ENCODE measurements around the gene EDC3. TPM values are rescaled to one million over a fixed set of nuclear protein-coding genes. Genes with fewer than 3 reads are reported as not detected.
A peak's percentile ranks its signal among the peaks of the same experiment; 100 is the strongest.

The EDC3 gene
- total and polyA plus RNA-seq, 9 of the 15 experiments (the other 6 are each of a cell fraction or from before 2014, with no cell fraction given): 11.7 to 63.9 (median 32.8) TPM

- peaks cover 51% of the 10 kb centered on the region for H3K79me2 ChIP-seq (ENCODE audit: control insufficient read depth, insufficient read depth, low read length)
- peaks cover 15 to 24% of the 10 kb centered on the region in 2 experiments; a peak in 4 of 5 replicates for H3K4me1 ChIP-seq (replicated peaks in 1 of 2; ENCODE audit: control insufficient read depth in 2 of 2, insufficient read depth in 2 of 2, low read length in 2 of 2)
- ChIA-PET POLR2A (interaction anchor here (0.7 to 0.9 kb wide), 2 partner anchors 27 to 75 kb away, joined by 3 to 4 read pairs; no protein-coding TSS in a partner anchor), CTCF (ENCODE audit: low intra/inter-chr PET ratio) (no interaction called here)
- H3K9me1 ChIP-seq (ENCODE audit: control insufficient read depth, insufficient read depth, low read length): peaks cover 17% of the 10 kb centered on the region
- 96% methylated on average over 11 of the region's 16 CpGs for WGBS (ENCODE audit: insufficient coverage, low coverage, missing lambda C conversion rate)
- no peak overlapping the region for H2AFZ ChIP-seq (ENCODE audit: low read depth, low read length)
- TF ChIP-seq MAFK (IDR thresholded peaks at IDR 0.05; ENCODE audit: low read length) (no peak), LCOR (CRISPR knock-in tag; IDR thresholded peaks at IDR 0.05) (no peak), SOX6 (IDR thresholded peaks at IDR 0.05) (no peak), RBFOX2 (IDR thresholded peaks at IDR 0.05; ENCODE audit: low read depth, low read length) (peak; percentile 48), POLR3A (IDR thresholded peaks at IDR 0.05; ENCODE audit: borderline replicate concordance, extremely low read depth, insufficient read depth, insufficient read length) (no peak), POLR2G (IDR thresholded peaks at IDR 0.05; ENCODE audit: low read depth, low read length) (0 out of 2 replicates have a peak, but pooled peaks have one; percentile 50), SUPT5H (IDR thresholded peaks at IDR 0.05) (no peak), ZNF449 (CRISPR knock-in tag; IDR thresholded peaks at IDR 0.05) (no peak), MCM2 (IDR thresholded peaks at IDR 0.05; ENCODE audit: low read depth) (no peak), RREB1 (CRISPR knock-in tag; IDR thresholded peaks at IDR 0.05) (no peak)
- in situ Hi-C loops (cut with MboI) (loop anchor here (5.0 kb wide), 2 partner anchors 169 to 234 kb away; no protein-coding TSS in a partner anchor), intact Hi-C loops (cut with micrococcal nuclease) (no loop called here)
- no peak for DNase-seq (ENCODE audit: extremely low read depth in 1 of 4, low spot score in 3 of 4)
- peaks cover 94% of the 10 kb centered on the region for H3K36me3 ChIP-seq (ENCODE audit: control insufficient read depth, insufficient read depth, low read length)
- H3K9me3 ChIP-seq (replicated peaks; ENCODE audit: control insufficient read depth, insufficient read depth, low read depth, low read length): no peaks in the 10 kb centered on the region
- peaks cover 56% of the 10 kb centered on the region for H4K20me1 ChIP-seq (replicated peaks; ENCODE audit: control insufficient read depth, insufficient read depth, low read length)
- no peak overlapping the region for H3K4me2 ChIP-seq (ENCODE audit: insufficient read depth, low read length)
- no peak overlapping the region for H3K4me3 ChIP-seq
- no peaks in the 10 kb centered on the region for H3K27me3 ChIP-seq (ENCODE audit: control insufficient read depth in 2 of 2, insufficient read depth in 2 of 2, low read length in 2 of 2)
- no peak for ATAC-seq
- FAIRE-seq: no peak
- no TSS peak for BruUV-seq (replicated peaks)
- no peak overlapping the region for H3K27ac ChIP-seq (ENCODE audit: extremely low read depth, low read depth, low read length)
- peak overlapping the region in 1 of 2 experiments; percentile 38; a peak in 1 of 4 replicates for H3K9ac ChIP-seq (ENCODE audit: insufficient read depth in 1 of 2, low read depth in 2 of 2, low read length in 2 of 2)
These were observed 74.3 kb downstream of the EDC3 start for GRCh38 chr15:74621546-74621920.

Data from K562 (cell line).